H1 (cell line): ENCODE measurements around the gene ZBTB46. TPM values are rescaled to one million over a fixed set of nuclear protein-coding genes. Genes with fewer than 3 reads are reported as not detected.
"Not testable (repeated sequence)": the region's sequence is repeated elsewhere in the genome, so short reads cannot be mapped to it uniquely, and the experiment has no call there.

ENCODE experiments used
- CTCF ChIA-PET: fragments of 300-600 bp; sonication (Branson Sonifier 250); formaldehyde crosslinking; loops from one replicate; lab custom pipeline; 2021; ENCODE audit not compliant: partially characterized antibody; lab: Charles Lee
- POLR2A ChIA-PET: fragments of 300-600 bp; sonication (Branson Sonifier 250); formaldehyde crosslinking; loops from one replicate; lab custom pipeline; 2021; ENCODE audit warnings: inconsistent platforms; ENCODE audit not compliant: partially characterized antibody; lab: Charles Lee
- DNase-seq, 2 experiments: peaks; one replicate each; pipeline versions ENCODE4 v3.0.0 to v3.0.0-alpha.2; 2010 to 2022; ENCODE audit warnings: low spot score in 2 of 2, low read depth in 1 of 2, mixed read lengths in 1 of 2
- FAIRE-seq: peaks from 2 replicates; lab custom pipeline; 2011; peaks lifted over from hg19 to GRCh38; lab: Jason Lieb, UNC
- H2AFZ ChIP-seq: 2 replicates; pipeline ENCODE4 v1.8.1; 2012; ENCODE audit warnings: low read length, inconsistent platforms
- H2AK5ac ChIP-seq: 2 replicates; pipeline ENCODE4 v1.6.1; 2013; ENCODE audit warnings: low read depth, low read length
- H2BK120ac ChIP-seq: replicated peaks from 2 replicates; pipeline ENCODE3; 2013; ENCODE audit warnings: low read depth, low read length, inconsistent platforms
- H2BK12ac ChIP-seq: 2 replicates; pipeline ENCODE4 v1.6.1; 2013; ENCODE audit warnings: low read depth, low read length
- H2BK15ac ChIP-seq: 2 replicates; pipeline ENCODE4 v1.6.1; 2013; ENCODE audit warnings: low read length
- H2BK20ac ChIP-seq: 2 replicates; pipeline ENCODE4 v1.6.1; 2013; ENCODE audit warnings: low read length
- H2BK5ac ChIP-seq: 2 replicates; pipeline ENCODE4 v1.6.1; 2013; ENCODE audit warnings: low read depth, low read length
- H3K14ac ChIP-seq: 2 replicates; pipeline ENCODE4 v1.6.1; 2013; ENCODE audit warnings: inconsistent platforms; ENCODE audit not compliant: insufficient read length
- H3K18ac ChIP-seq: 2 replicates; pipeline ENCODE4 v1.6.1; 2013; ENCODE audit warnings: low read length; ENCODE audit errors: extremely low read depth
- H3K23ac ChIP-seq: 2 replicates; pipeline ENCODE4 v1.6.1; 2013; ENCODE audit warnings: inconsistent platforms; ENCODE audit not compliant: insufficient read length
- H3K23me2 ChIP-seq: 2 replicates; pipeline ENCODE4 v1.6.1; 2013; ENCODE audit warnings: low read depth, low read length
- H3K27ac ChIP-seq: 2 replicates; pipeline ENCODE4 v1.6.1; 2011; ENCODE audit warnings: low read depth, low read length, inconsistent platforms
- H3K27me3 ChIP-seq, 4 experiments: replicated peaks in 1 of 4; 1 replicate in 1 of 4; 2 replicates in 3 of 4; pipeline versions ENCODE4 v1.6.1 to v1.8.1; 2011 to 2013; ENCODE audit warnings: low read length in 3 of 4, mild to moderate bottlenecking in 3 of 4, inconsistent platforms in 2 of 4, mixed read lengths in 2 of 4, moderate library complexity in 1 of 4; ENCODE audit not compliant: control insufficient read depth in 3 of 4, insufficient read depth in 3 of 4; ENCODE audit errors: extremely low read depth in 1 of 4
- H3K36me3 ChIP-seq, 4 experiments: 2 replicates each; pipeline versions ENCODE4 v1.6.1 to v1.8.1; 2011 to 2013; ENCODE audit warnings: mild to moderate bottlenecking in 4 of 4, low read length in 3 of 4, moderate library complexity in 2 of 4, control low read depth in 1 of 4, inconsistent platforms in 1 of 4; ENCODE audit not compliant: insufficient read depth in 4 of 4, control insufficient read depth in 2 of 4
- H3K4ac ChIP-seq: replicated peaks from 2 replicates; pipeline ENCODE3; 2013; ENCODE audit warnings: low read length, low read depth, mixed read lengths, inconsistent platforms; ENCODE audit not compliant: insufficient read length
- H3K4me1 ChIP-seq, 4 experiments: replicated peaks in 1 of 4; 1 replicate in 1 of 4; 2 replicates in 3 of 4; pipeline versions ENCODE4 v1.6.1 to v1.8.1; 2011 to 2013; ENCODE audit warnings: low read length in 3 of 4, inconsistent platforms in 2 of 4, mixed read lengths in 1 of 4; ENCODE audit not compliant: insufficient read depth in 4 of 4, control insufficient read depth in 3 of 4
- H3K4me2 ChIP-seq, 2 experiments: 2 replicates each; pipeline versions ENCODE4 v1.6.1 to v1.8.1; 2011 to 2013; ENCODE audit warnings: low read depth in 2 of 2, low read length in 2 of 2, control low read depth in 1 of 2, inconsistent platforms in 1 of 2, mild to moderate bottlenecking in 1 of 2; ENCODE audit not compliant: insufficient read depth in 1 of 2
- H3K4me3 ChIP-seq, 4 experiments: fragments of 200-600, 300-600 bp in 1 of 4; sonication (generic), shearing (Covaris generic), sonication (Bioruptor Twin) in 1 of 4; 2 replicates each; pipeline versions ENCODE4 v1.5.1 to v1.8.1; 2011 to 2016; ENCODE audit warnings: low read length in 4 of 4, low read depth in 3 of 4, control low read depth in 2 of 4, inconsistent platforms in 2 of 4, mild to moderate bottlenecking in 2 of 4, mixed read lengths in 1 of 4, moderate library complexity in 1 of 4; ENCODE audit not compliant: insufficient read depth in 2 of 4; ENCODE audit errors: extremely low read depth in 1 of 4
- H3K56ac ChIP-seq: replicated peaks from 2 replicates; pipeline ENCODE3; 2013; ENCODE audit warnings: low read depth, mild to moderate bottlenecking, mixed read lengths, low read length, inconsistent platforms; ENCODE audit not compliant: insufficient read length
- H3K79me1 ChIP-seq: 2 replicates; pipeline ENCODE4 v1.6.1; 2013; ENCODE audit warnings: low read depth, low read length, control low read depth
- H3K79me2 ChIP-seq, 2 experiments: 2 replicates each; pipeline versions ENCODE4 v1.6.1 to v1.8.1; 2012 to 2013; ENCODE audit warnings: low read length in 2 of 2, mild to moderate bottlenecking in 2 of 2, inconsistent platforms in 1 of 2; ENCODE audit not compliant: insufficient read depth in 2 of 2, control insufficient read depth in 1 of 2
- H3K9ac ChIP-seq, 4 experiments: replicated peaks in 1 of 4; 1 replicate in 1 of 4; 2 replicates in 3 of 4; pipeline versions ENCODE4 v1.6.1 to v1.8.1; 2011 to 2013; ENCODE audit warnings: low read depth in 3 of 4, low read length in 3 of 4, control low read depth in 2 of 4, mild to moderate bottlenecking in 2 of 4, moderate library complexity in 2 of 4, inconsistent platforms in 1 of 4; ENCODE audit errors: extremely low read depth in 1 of 4
- H3K9me3 ChIP-seq, 2 experiments: 2 replicates each; pipeline versions ENCODE4 v1.6.1 to v1.8.1; 2012 to 2013; ENCODE audit warnings: mild to moderate bottlenecking in 2 of 2, moderate library complexity in 2 of 2, control low read depth in 1 of 2, inconsistent platforms in 1 of 2, low read depth in 1 of 2, low read length in 1 of 2, mixed read lengths in 1 of 2; ENCODE audit not compliant: insufficient read depth in 2 of 2
- H4K20me1 ChIP-seq, 2 experiments: replicated peaks in 1 of 2; 2 replicates each; pipeline versions ENCODE3 to v1.8.1; 2011 to 2013; ENCODE audit warnings: inconsistent platforms in 2 of 2, low read length in 2 of 2, mild to moderate bottlenecking in 1 of 2; ENCODE audit not compliant: insufficient read depth in 2 of 2, control insufficient read depth in 1 of 2
- H4K5ac ChIP-seq: 2 replicates; pipeline ENCODE4 v1.6.1; 2013; ENCODE audit warnings: low read length, low read depth, mixed read lengths, inconsistent platforms; ENCODE audit not compliant: insufficient read length
- H4K8ac ChIP-seq: 2 replicates; pipeline ENCODE4 v1.8.0; 2013; ENCODE audit warnings: mild to moderate bottlenecking, moderate library complexity, low read length, inconsistent platforms; ENCODE audit not compliant: insufficient read depth; ENCODE audit errors: extremely low read depth
- H4K91ac ChIP-seq: replicated peaks from 2 replicates; pipeline ENCODE3; 2013; ENCODE audit warnings: low read length, mixed read lengths, inconsistent platforms; ENCODE audit not compliant: insufficient read length
- WGBS, 2 experiments: shearing (Covaris generic) in 1 of 2; methylation state at CpG; one replicate each; pipeline versions ENCODE4 v1.1.6 to v1.1.7; 2013 to 2015; ENCODE audit warnings: low lambda C conversion rate in 2 of 2, mixed read lengths in 2 of 2, inconsistent platforms in 1 of 2, low coverage in 1 of 2, missing lambda C conversion rate in 1 of 2; ENCODE audit not compliant: insufficient replicate concordance in 2 of 2, insufficient coverage in 1 of 2, insufficient read length in 1 of 2; ENCODE audit errors: extremely low coverage in 1 of 2, missing lambda C conversion rate in 1 of 2; 5-methylcytosine and 5-hydroxymethylcytosine counted together
- polyA plus RNA-seq, 7 experiments: library from polyadenylated mRNA; depleted of rRNA in 3 of 7; stranded (reverse) in 5 of 7; unstranded in 2 of 7; fragments of >200 nt in 5 of 7; fragments of 200-250 nt in 2 of 7; gene quantifications; 1 replicate in 5 of 7; 2 replicates in 1 of 7; 4 replicates in 1 of 7; pipeline versions ENCODE4 v1.2.1 to v1.2.3, GENCODE V29; 2011 to 2013; ENCODE audit warnings: missing spikeins in 2 of 7, mixed read lengths in 2 of 7
- total RNA-seq: library from RNA; stranded (reverse); fragmentation: NEBNext Ultra II Directional; extraction: Animal tissue kit (Norgen Biotek cat#: 25700); gene quantifications from 2 replicates; pipeline ENCODE4 v1.2.1, GENCODE V29; 2021

ZBTB46 gene
- total and polyA plus RNA-seq, 2 of the 8 experiments (the other 6 are each of a cell fraction or from before 2014, with no cell fraction given): 6.4 to 22.4 TPM

DNA sequence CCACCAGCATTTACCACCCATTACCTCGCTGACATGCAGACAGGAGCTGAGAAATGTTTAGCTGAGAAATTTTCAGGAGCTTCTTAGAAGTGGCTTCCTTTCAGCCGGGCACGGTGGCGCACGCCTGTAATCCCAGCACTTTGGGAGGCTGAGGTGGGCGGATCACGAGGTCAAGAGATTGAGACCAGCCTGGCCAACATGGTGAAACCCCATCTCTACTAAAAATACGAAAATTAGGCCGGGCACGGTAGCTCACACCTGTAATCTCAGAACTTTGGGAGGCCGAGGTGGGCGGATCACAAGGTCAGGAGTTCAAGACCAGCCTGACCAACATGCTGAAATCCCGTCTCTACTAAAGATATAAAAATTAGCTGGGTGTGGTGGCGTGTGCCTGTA is 20.5 kb upstream of the ZBTB46 start:
- peak overlapping the region; percentile 2; the same call in 1 of the 2 replicates for H2BK12ac ChIP-seq
- not testable (repeated sequence) for H2AK5ac ChIP-seq, H3K23ac ChIP-seq, H3K4ac ChIP-seq, H3K9me3 ChIP-seq, H2BK5ac ChIP-seq, H3K56ac ChIP-seq, FAIRE-seq, H2BK20ac ChIP-seq, H3K4me2 ChIP-seq, H3K36me3 ChIP-seq, H3K4me3 ChIP-seq, H3K79me1 ChIP-seq, DNase-seq, H3K79me2 ChIP-seq, H3K18ac ChIP-seq, H3K14ac ChIP-seq, H3K9ac ChIP-seq, H4K8ac ChIP-seq, H2BK15ac ChIP-seq, H2AFZ ChIP-seq, H3K27ac ChIP-seq, H4K20me1 ChIP-seq, H4K91ac ChIP-seq, H4K5ac ChIP-seq, H3K27me3 ChIP-seq
- peaks cover 6 to 44% (median 39%) of the 10 kb centered on the region in 4 experiments for H3K4me1 ChIP-seq
- peaks cover 14% of the 10 kb centered on the region; the same call in 1 of the 2 replicates for H3K23me2 ChIP-seq
- 91% methylated on average over 14 of the region's 14 CpGs; no CpG with 5 or more reads in 1 of the 2 experiments for WGBS, 2 experiments
- peak overlapping the region; percentile 15 for H2BK120ac ChIP-seq
- ChIA-PET POLR2A (interaction anchor here (1.3 kb wide), 2 partner anchors 11 to 13 kb away, joined by 3 read pairs; no protein-coding TSS in a partner anchor), CTCF (interaction anchor here (0.7 to 1.2 kb wide), 3 partner anchors 43 to 344 kb away, joined by 3 read pairs; no protein-coding TSS in a partner anchor)
